Astrocyte (in vitro differentiated cells and primary cell): ENCODE data around the gene SLC66A2.

ENCODE experiments used
- EZH2 ChIP-seq: IDR thresholded peaks from 2 replicates; pipeline ENCODE4 v1.6.1; 2012; ENCODE audit warnings: mild to moderate bottlenecking, low read length, inconsistent platforms; ENCODE audit not compliant: insufficient read depth
- TF ChIP-seq, protein P1 (sequence below): IDR thresholded peaks from 2 replicates; pipeline ENCODE4 v1.5.1; 2011; ENCODE audit warnings: low read depth, mild to moderate bottlenecking, inconsistent platforms, low read length, moderate library complexity; ENCODE audit not compliant: insufficient read depth

DNA sequence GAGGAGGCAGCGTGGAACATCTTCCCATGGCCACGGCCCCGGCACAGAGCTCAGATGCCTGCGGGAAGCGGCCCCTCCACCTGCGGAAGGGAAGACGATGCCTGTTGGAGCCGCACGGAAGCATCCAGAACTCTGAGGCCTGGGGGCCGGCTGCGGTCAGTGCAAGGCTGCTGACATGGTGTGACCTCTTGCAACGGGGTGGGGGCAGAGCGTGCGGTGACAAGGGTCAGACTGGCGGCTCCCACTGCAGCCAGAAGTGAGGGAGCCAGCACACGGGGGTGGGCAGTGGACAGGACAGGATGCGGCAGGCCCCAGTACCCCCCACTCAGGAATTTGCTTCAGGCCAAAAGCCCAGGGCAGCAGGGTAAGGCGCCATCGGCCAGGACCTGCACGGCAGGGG is 48.8 kb downstream of the SLC66A2 start:
- TF ChIP-seq, protein P1, sequence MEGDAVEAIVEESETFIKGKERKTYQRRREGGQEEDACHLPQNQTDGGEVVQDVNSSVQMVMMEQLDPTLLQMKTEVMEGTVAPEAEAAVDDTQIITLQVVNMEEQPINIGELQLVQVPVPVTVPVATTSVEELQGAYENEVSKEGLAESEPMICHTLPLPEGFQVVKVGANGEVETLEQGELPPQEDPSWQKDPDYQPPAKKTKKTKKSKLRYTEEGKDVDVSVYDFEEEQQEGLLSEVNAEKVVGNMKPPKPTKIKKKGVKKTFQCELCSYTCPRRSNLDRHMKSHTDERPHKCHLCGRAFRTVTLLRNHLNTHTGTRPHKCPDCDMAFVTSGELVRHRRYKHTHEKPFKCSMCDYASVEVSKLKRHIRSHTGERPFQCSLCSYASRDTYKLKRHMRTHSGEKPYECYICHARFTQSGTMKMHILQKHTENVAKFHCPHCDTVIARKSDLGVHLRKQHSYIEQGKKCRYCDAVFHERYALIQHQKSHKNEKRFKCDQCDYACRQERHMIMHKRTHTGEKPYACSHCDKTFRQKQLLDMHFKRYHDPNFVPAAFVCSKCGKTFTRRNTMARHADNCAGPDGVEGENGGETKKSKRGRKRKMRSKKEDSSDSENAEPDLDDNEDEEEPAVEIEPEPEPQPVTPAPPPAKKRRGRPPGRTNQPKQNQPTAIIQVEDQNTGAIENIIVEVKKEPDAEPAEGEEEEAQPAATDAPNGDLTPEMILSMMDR: no peak
- TF ChIP-seq EZH2: no peak
